SJSA1 (cell line): ENCODE results near the gene TMEM88. TPM values are rescaled to one million over a fixed set of nuclear protein-coding genes. Genes with fewer than 3 reads are reported as not detected.
"Not testable (repeated sequence)": the region's sequence is repeated elsewhere in the genome, so short reads cannot be mapped to it uniquely, and the experiment has no call there.

Experiments
- DNase-seq, 2 experiments: peaks; one replicate each; pipeline ENCODE4 v3.0.0-alpha.2; 2015 to 2020; ENCODE audit warnings: low spot score in 2 of 2, low read depth in 1 of 2
- H3K27ac ChIP-seq: fragments of 250-450 bp; sonication (Bioruptor Pico); 2 replicates; pipeline ENCODE4 v1.5.1; 2020; ENCODE audit warnings: mild to moderate bottlenecking, moderate library complexity
- H3K27me3 ChIP-seq: fragments of 250-450 bp; sonication (Bioruptor Pico); replicated peaks from 2 replicates; pipeline ENCODE4 v1.5.1; 2020; ENCODE audit warnings: mild to moderate bottlenecking, moderate library complexity
- H3K36me3 ChIP-seq: fragments of 250-450 bp; sonication (Bioruptor Pico); 2 replicates; pipeline ENCODE4 v1.5.1; 2020; ENCODE audit warnings: mild to moderate bottlenecking
- H3K4me1 ChIP-seq: fragments of 250-450 bp; sonication (Bioruptor Pico); replicated peaks from 2 replicates; pipeline ENCODE4 v1.6.1; 2021; ENCODE audit warnings: mild to moderate bottlenecking
- H3K4me3 ChIP-seq: fragments of 250-450 bp; sonication (Bioruptor Pico); 2 replicates; pipeline ENCODE4 v1.5.1; 2020; ENCODE audit warnings: mild to moderate bottlenecking
- H3K9me3 ChIP-seq: fragments of 250-450 bp; sonication (Bioruptor Pico); replicated peaks from 2 replicates; pipeline ENCODE4 v1.5.1; 2020; ENCODE audit warnings: mild to moderate bottlenecking
- total RNA-seq: library from RNA; depleted of rRNA; stranded (reverse); fragments of >200 nt; shearing (Covaris generic); gene quantifications from 2 replicates; pipeline ENCODE4 v1.2.3, GENCODE V29; 2014; rRNA removed

TMEM88 gene
- not detected in 2 replicates for total RNA-seq

- peak within 1 kb of the TSS; percentile 48; the same call in 1 of the 2 replicates for H3K4me3 ChIP-seq
- H3K36me3 ChIP-seq = peaks cover 38% of the 10 kb centered on the region
Measured at GRCh38 chr17:7854851-7855659, at the start of gene TMEM88. Gene TMEM88 (plus strand): TSS chr17:7855066. CDS start chr17:7855075, 9 bp downstream.

GRCh38 chr17:7806587-7806986 is 48.3 kb upstream of the TMEM88 start:
- no peak overlapping the region for H3K4me3 ChIP-seq
- H3K27me3 ChIP-seq = peaks cover 17% of the 10 kb centered on the region
- H3K4me1 ChIP-seq = no peaks in the 10 kb centered on the region
- DNase-seq = no peak
- no peaks in the 10 kb centered on the region for H3K36me3 ChIP-seq
- H3K9me3 ChIP-seq = no peaks in the 10 kb centered on the region
- H3K27ac ChIP-seq = no peak overlapping the region

More at GRCh38 chr17:7854851-7855659, at the start of gene TMEM88:
- H3K27me3 ChIP-seq = no peaks in the 10 kb centered on the region
- H3K4me1 ChIP-seq = peaks cover 30% of the 10 kb centered on the region
- no peak within 1 kb of the TSS for H3K27ac ChIP-seq
- H3K9me3 ChIP-seq = no peaks in the 10 kb centered on the region; the same call in 1 of the 2 replicates
- no peak for DNase-seq

- Histone ChIP-seq H3K36me3 (no peaks in the 10 kb centered on the region), H3K4me1 (no peaks in the 10 kb centered on the region), H3K9me3 (no peaks in the 10 kb centered on the region), H3K27ac (no peak overlapping the region), H3K4me3 (no peak overlapping the region), H3K27me3 (peaks cover 18% of the 10 kb centered on the region)
- no peak for DNase-seq
Measured at GRCh38 chr17:7807206-7807605, 47.7 kb upstream of the TMEM88 start.

GRCh38 chr17:7809086-7809790 is 45.6 kb upstream of the TMEM88 start:
- Histone ChIP-seq H3K4me3 (no peak overlapping the region), H3K27me3 (peaks cover 22% of the 10 kb centered on the region), H3K27ac (no peak overlapping the region), H3K4me1 (no peaks in the 10 kb centered on the region), H3K36me3 (no peaks in the 10 kb centered on the region), H3K9me3 (no peaks in the 10 kb centered on the region)
- no peak for DNase-seq

- not testable (repeated sequence) for H3K9me3 ChIP-seq, DNase-seq, H3K27ac ChIP-seq, H3K36me3 ChIP-seq, H3K4me3 ChIP-seq, H3K4me1 ChIP-seq
- peaks cover 22% of the 10 kb centered on the region for H3K27me3 ChIP-seq
Measured at GRCh38 chr17:7809791-7810343, 45.0 kb upstream of the TMEM88 start.

GRCh38 chr17:7811251-7811650 is 43.6 kb upstream of the TMEM88 start:
- H3K27me3 ChIP-seq = peaks cover 22% of the 10 kb centered on the region
- H3K27ac ChIP-seq = no peak overlapping the region
- no peaks in the 10 kb centered on the region for H3K4me1 ChIP-seq
- no peaks in the 10 kb centered on the region for H3K36me3 ChIP-seq
- H3K4me3 ChIP-seq = no peak overlapping the region
- DNase-seq = no peak
- H3K9me3 ChIP-seq = no peaks in the 10 kb centered on the region

- DNase-seq = no peak
- no peaks in the 10 kb centered on the region for H3K36me3 ChIP-seq
- H3K9me3 ChIP-seq = no peaks in the 10 kb centered on the region
- H3K27ac ChIP-seq = no peak overlapping the region
- no peak overlapping the region for H3K4me3 ChIP-seq
- H3K4me1 ChIP-seq = no peaks in the 10 kb centered on the region
- peaks cover 19% of the 10 kb centered on the region for H3K27me3 ChIP-seq
Measured at GRCh38 chr17:7814969-7815368, 39.9 kb upstream of the TMEM88 start.

GRCh38 chr17:7816926-7817642 is 37.8 kb upstream of the TMEM88 start:
- Histone ChIP-seq H3K4me1 (no peaks in the 10 kb centered on the region), H3K4me3 (no peak overlapping the region), H3K27me3 (peaks cover 8% of the 10 kb centered on the region), H3K36me3 (no peaks in the 10 kb centered on the region), H3K27ac (no peak overlapping the region), H3K9me3 (no peaks in the 10 kb centered on the region)
- DNase-seq = no peak

- no peaks in the 10 kb centered on the region for H3K9me3 ChIP-seq
- H3K4me1 ChIP-seq = no peaks in the 10 kb centered on the region
- no peak overlapping the region for H3K4me3 ChIP-seq
- H3K27me3 ChIP-seq = peaks cover 8% of the 10 kb centered on the region
- H3K36me3 ChIP-seq = no peaks in the 10 kb centered on the region
- no peak for DNase-seq
- H3K27ac ChIP-seq = no peak overlapping the region
Measured at GRCh38 chr17:7817643-7817964, 37.3 kb upstream of the TMEM88 start.

- Histone ChIP-seq H3K9me3 (no peaks in the 10 kb centered on the region), H3K4me3 (no peak overlapping the region), H3K27ac (no peak overlapping the region), H3K4me1 (no peaks in the 10 kb centered on the region), H3K27me3 (peaks cover 8% of the 10 kb centered on the region), H3K36me3 (no peaks in the 10 kb centered on the region)
- no peak for DNase-seq
Measured at GRCh38 chr17:7818026-7818425, 36.8 kb upstream of the TMEM88 start.

GRCh38 chr17:7818746-7819645 is 35.9 kb upstream of the TMEM88 start:
- Histone ChIP-seq H3K9me3 (no peaks in the 10 kb centered on the region), H3K27me3 (peaks cover 4% of the 10 kb centered on the region; the same call in 1 of the 2 replicates), H3K27ac (no peak overlapping the region), H3K4me3 (no peak overlapping the region), H3K4me1 (no peaks in the 10 kb centered on the region), H3K36me3 (no peaks in the 10 kb centered on the region)
- no peak for DNase-seq

GRCh38 chr17:7820231-7820630 is 34.6 kb upstream of the TMEM88 start:
- H3K36me3 ChIP-seq = no peaks in the 10 kb centered on the region
- no peak overlapping the region for H3K27ac ChIP-seq
- H3K9me3 ChIP-seq = no peaks in the 10 kb centered on the region
- no peaks in the 10 kb centered on the region for H3K4me1 ChIP-seq
- no peak for DNase-seq
- H3K4me3 ChIP-seq = no peak overlapping the region
- H3K27me3 ChIP-seq = peaks cover 4% of the 10 kb centered on the region; the same call in 1 of the 2 replicates

GRCh38 chr17:7822126-7822525 is 32.7 kb upstream of the TMEM88 start:
- no peaks in the 10 kb centered on the region for H3K9me3 ChIP-seq

More at GRCh38 chr17:7822126-7822525, 32.7 kb upstream of the TMEM88 start:
- Histone ChIP-seq H3K27me3 (peaks cover 4% of the 10 kb centered on the region), H3K4me1 (no peaks in the 10 kb centered on the region), H3K36me3 (no peaks in the 10 kb centered on the region), H3K27ac (no peak overlapping the region), H3K4me3 (no peak overlapping the region)
- no peak for DNase-seq
